GM21576 (cell line): ENCODE measurements around the gene VEGFC.

Experiments
- ATAC-seq: cut with Tn5 transposase; IDR thresholded peaks from one replicate; pipeline ENCODE4 v1.9.1; 2021; ENCODE audit warnings: mild to moderate bottlenecking, moderate library complexity; ENCODE audit not compliant: unreplicated experiment

VEGFC gene

GRCh38 chr4:176792326-176793059, at the start of gene VEGFC:
Gene VEGFC, minus strand, starts transcription at chr4:176792922. Its CDS starts 611 bp downstream, at chr4:176792311.
- peak; percentile 77 for ATAC-seq

GRCh38 chr4:176841711-176842112, 49.0 kb upstream of the VEGFC start:
- ATAC-seq: no peak

- ATAC-seq: no peak
Observed at GRCh38 chr4:176840166-176840565, 47.4 kb upstream of the VEGFC start.

- no peak for ATAC-seq
Observed at GRCh38 chr4:176839656-176840055, 46.9 kb upstream of the VEGFC start.

- ATAC-seq: no peak
Observed at GRCh38 chr4:176838601-176839433, 46.1 kb upstream of the VEGFC start.

- ATAC-seq: no peak
Observed at GRCh38 chr4:176837169-176837895, 44.6 kb upstream of the VEGFC start.

GRCh38 chr4:176834531-176834930, 41.8 kb upstream of the VEGFC start:
- ATAC-seq: no peak

GRCh38 chr4:176833400-176834175, 40.9 kb upstream of the VEGFC start:
- ATAC-seq: no peak

- ATAC-seq: no peak
Observed at GRCh38 chr4:176830971-176831370, 38.2 kb upstream of the VEGFC start.

- no peak for ATAC-seq
Observed at GRCh38 chr4:176825586-176825985, 32.9 kb upstream of the VEGFC start.

GRCh38 chr4:176824645-176825366, 32.1 kb upstream of the VEGFC start:
- ATAC-seq: no peak

GRCh38 chr4:176818531-176818930, 25.8 kb upstream of the VEGFC start:
- ATAC-seq: no peak

GRCh38 chr4:176817204-176817603, 24.5 kb upstream of the VEGFC start:
- peak; percentile 68 for ATAC-seq

GRCh38 chr4:176814770-176815169, 22.0 kb upstream of the VEGFC start:
- ATAC-seq: no peak

GRCh38 chr4:176810481-176811249, 17.9 kb upstream of the VEGFC start:
- ATAC-seq: no peak

GRCh38 chr4:176806778-176807375, 14.2 kb upstream of the VEGFC start:
- no peak for ATAC-seq

GRCh38 chr4:176805155-176805554, 12.4 kb upstream of the VEGFC start:
- ATAC-seq: no peak

- ATAC-seq: no peak
Observed at GRCh38 chr4:176800891-176801534, 8.3 kb upstream of the VEGFC start.
